Esophagus muscularis mucosa (tissue), 4 donors: Measurements from ENCODE around the gene OAF. TPM values are rescaled to one million over a fixed set of nuclear protein-coding genes. Genes with fewer than 3 reads are reported as not detected.
"Not testable (repeated sequence)": the region's sequence is repeated elsewhere in the genome, so short reads cannot be mapped to it uniquely, and the experiment has no call there.

Experiments used
- DNase-seq: peaks from one replicate; pipeline ENCODE4 v3.0.0-alpha.2; 2017; ENCODE audit errors: extremely low spot score
- H3K27ac ChIP-seq, 4 donors: fragments of 200-600 bp; sonication (generic); replicated peaks in 1 of 4; 1 replicate in 3 of 4; 2 replicates in 1 of 4; pipeline ENCODE4 v1.5.1; 2016 to 2019; ENCODE audit warnings: mild to moderate bottlenecking in 1 of 4
- H3K27me3 ChIP-seq, 4 donors: fragments of 200-600 bp; sonication (generic); one replicate each; pipeline versions ENCODE4 v1.5.1 to v1.6.0; 2016 to 2019
- H3K36me3 ChIP-seq, 4 donors: fragments of 200-600 bp; sonication (generic); one replicate each; pipeline ENCODE4 v1.5.1; 2016 to 2019
- H3K4me1 ChIP-seq, 4 donors: fragments of 200-600 bp; sonication (generic); one replicate each; pipeline ENCODE4 v1.5.1; 2016 to 2019
- H3K4me3 ChIP-seq, 4 donors: fragments of 200-600 bp; sonication (generic); 1 replicate in 2 of 4; 2 replicates in 2 of 4; pipeline ENCODE4 v1.5.1; 2016 to 2019; ENCODE audit warnings: mild to moderate bottlenecking in 4 of 4, moderate library complexity in 1 of 4
- H3K9me3 ChIP-seq, 4 donors: fragments of 200-600 bp; sonication (generic); 1 replicate in 3 of 4; 2 replicates in 1 of 4; pipeline ENCODE4 v1.5.1; 2016 to 2019
- EP300 ChIP-seq: sonication (generic); formaldehyde crosslinking; IDR thresholded peaks from one replicate; pipeline ENCODE4 v1.6.1; 2017; ENCODE audit warnings: antibody characterized with exemption
- POLR2A ChIP-seq: fragments of 450-650 bp; IDR thresholded peaks from one replicate; pipeline ENCODE4 v1.6.1; 2017; ENCODE audit warnings: antibody characterized with exemption, moderate library complexity, mild to moderate bottlenecking, low read depth
- POLR2AphosphoS5 ChIP-seq, 2 donors: sonication (generic); formaldehyde crosslinking; IDR thresholded peaks; one replicate each; pipeline ENCODE4 v1.6.1; 2017; ENCODE audit warnings: antibody characterized with exemption in 2 of 2
- WGBS: methylation state at CpG from one replicate; pipeline ENCODE4 v1.1.5; 2018; 5-methylcytosine and 5-hydroxymethylcytosine counted together
- intact Hi-C: fragments of 100-400 bp; cut with DNase I; formaldehyde crosslinking; loops from one replicate; pipeline ENCODE4 v1.15.1; 2023
- total RNA-seq, 4 donors: library from RNA; depleted of rRNA; stranded (reverse); fragments of >200 nt; gene quantifications; one replicate each; pipeline versions ENCODE4 v1.1.0 to v1.2.1, GENCODE V29; 2016
- TF ChIP-seq, protein P1 (sequence below), 3 experiments: fragments of 200-600 bp in 2 of 3; fragments of 450-650 bp in 1 of 3; sonication (generic) in 2 of 3; IDR thresholded peaks; one replicate each; pipeline ENCODE4 v1.5.1; 2017 to 2019; ENCODE audit warnings: antibody characterized with exemption in 3 of 3, mild to moderate bottlenecking in 2 of 3, moderate library complexity in 1 of 3

OAF gene
- total RNA-seq, 4 donors from 2014 or later: 30.7 to 66.1 (median 58.1) TPM

DNA sequence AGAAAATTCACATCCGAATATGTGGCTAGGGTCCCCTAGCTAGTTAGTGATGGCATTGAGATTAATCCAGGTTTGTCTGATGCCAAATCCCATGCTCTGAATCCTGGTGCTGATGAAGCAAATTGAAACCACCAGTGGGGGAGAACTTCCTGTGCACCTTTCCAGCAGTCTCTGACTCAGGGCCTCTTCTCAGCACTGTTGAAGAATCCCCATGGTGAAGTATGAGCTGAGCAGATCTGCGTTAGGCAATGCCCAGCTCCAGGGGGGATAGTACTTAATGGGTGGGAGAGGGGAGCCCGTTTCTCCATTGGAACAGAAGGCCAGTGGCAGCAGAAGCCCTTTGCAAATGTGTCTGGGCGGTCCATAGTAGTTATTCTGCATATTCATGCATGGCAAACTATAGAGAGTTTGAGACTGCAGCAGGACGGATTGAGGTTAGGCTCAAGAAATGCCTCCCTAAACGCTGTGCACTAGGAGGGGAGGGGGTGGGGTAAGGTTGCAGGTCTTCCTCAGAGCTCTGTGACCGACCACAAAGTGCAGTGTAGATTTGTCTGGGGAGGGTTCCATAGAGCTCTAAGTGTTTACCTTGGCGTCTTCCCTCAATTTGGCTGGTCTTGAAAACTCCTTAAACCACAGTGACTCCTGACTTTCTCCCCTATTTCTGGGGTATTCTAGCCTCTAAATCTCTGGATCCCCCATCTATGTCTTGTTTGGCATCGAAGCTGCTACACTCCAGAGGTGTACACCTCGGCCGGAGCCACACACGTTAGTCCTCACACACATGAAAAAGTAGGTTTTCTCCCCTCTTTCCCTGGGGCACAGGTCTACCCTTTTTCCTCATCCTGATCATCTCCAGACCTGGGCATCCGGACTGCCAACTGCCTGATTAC is 33.9 kb downstream of the OAF start:
- peaks cover 0 to 77% (median 23%) of the 10 kb centered on the region in 4 donors for H3K27me3 ChIP-seq
- H3K27ac ChIP-seq: no peak overlapping the region

DNA sequence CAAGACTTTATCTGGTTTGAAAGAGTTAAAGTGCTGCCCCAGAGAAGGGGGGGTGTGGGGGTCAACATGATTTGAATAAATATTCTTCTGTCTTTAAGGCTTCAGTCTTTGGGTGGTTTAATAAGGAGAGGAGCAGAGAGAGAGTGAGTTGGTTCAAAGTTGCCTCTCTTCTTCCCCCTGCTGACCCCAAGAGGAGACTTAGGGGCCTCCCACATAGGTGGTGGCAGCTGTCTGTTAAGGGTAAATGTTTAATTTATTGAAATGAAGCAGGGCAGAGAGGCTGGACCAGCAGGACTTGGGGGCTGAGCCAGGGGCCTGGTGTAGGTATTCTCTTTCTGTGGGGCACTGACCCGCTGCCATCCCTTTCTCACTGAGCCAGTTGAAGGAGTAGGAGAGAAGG is 34.6 kb downstream of the OAF start:
- no peak overlapping the region for H3K27ac ChIP-seq
- H3K27me3 ChIP-seq: peaks cover 0 to 75% (median 15%) of the 10 kb centered on the region in 4 donors
- intact Hi-C loops: no loop called here
- DNase-seq: no peak
- TF ChIP-seq POLR2AphosphoS5 (IDR thresholded peaks at IDR 0.05): no peak
- no peak for TF ChIP-seq EP300
- TF ChIP-seq POLR2A: no peak
- no peaks in the 10 kb centered on the region for H3K9me3 ChIP-seq
- peaks cover 0 to under 1% (median under 1%) of the 10 kb centered on the region in 4 donors for H3K4me1 ChIP-seq
- H3K4me3 ChIP-seq: no peak overlapping the region
- 90% methylated on average over 1 of the region's 1 CpG for WGBS
- H3K36me3 ChIP-seq: no peaks in the 10 kb centered on the region

More for the DNA sequence above, 33.9 kb downstream of the OAF start:
- Histone ChIP-seq H3K4me3 (no peak overlapping the region), H3K9me3 (no peaks in the 10 kb centered on the region), H3K36me3 (no peaks in the 10 kb centered on the region), H3K4me1 (peaks cover 0 to 8% (median 7%) of the 10 kb centered on the region in 4 donors)
- intact Hi-C loops: no loop called here
- no peak for DNase-seq
- WGBS: 64% methylated on average over 12 of the region's 13 CpGs
- TF ChIP-seq, protein P1, sequence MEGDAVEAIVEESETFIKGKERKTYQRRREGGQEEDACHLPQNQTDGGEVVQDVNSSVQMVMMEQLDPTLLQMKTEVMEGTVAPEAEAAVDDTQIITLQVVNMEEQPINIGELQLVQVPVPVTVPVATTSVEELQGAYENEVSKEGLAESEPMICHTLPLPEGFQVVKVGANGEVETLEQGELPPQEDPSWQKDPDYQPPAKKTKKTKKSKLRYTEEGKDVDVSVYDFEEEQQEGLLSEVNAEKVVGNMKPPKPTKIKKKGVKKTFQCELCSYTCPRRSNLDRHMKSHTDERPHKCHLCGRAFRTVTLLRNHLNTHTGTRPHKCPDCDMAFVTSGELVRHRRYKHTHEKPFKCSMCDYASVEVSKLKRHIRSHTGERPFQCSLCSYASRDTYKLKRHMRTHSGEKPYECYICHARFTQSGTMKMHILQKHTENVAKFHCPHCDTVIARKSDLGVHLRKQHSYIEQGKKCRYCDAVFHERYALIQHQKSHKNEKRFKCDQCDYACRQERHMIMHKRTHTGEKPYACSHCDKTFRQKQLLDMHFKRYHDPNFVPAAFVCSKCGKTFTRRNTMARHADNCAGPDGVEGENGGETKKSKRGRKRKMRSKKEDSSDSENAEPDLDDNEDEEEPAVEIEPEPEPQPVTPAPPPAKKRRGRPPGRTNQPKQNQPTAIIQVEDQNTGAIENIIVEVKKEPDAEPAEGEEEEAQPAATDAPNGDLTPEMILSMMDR (IDR thresholded peaks at IDR 0.05): no peak
- TF ChIP-seq POLR2AphosphoS5 (IDR thresholded peaks at IDR 0.05): no peak

DNA sequence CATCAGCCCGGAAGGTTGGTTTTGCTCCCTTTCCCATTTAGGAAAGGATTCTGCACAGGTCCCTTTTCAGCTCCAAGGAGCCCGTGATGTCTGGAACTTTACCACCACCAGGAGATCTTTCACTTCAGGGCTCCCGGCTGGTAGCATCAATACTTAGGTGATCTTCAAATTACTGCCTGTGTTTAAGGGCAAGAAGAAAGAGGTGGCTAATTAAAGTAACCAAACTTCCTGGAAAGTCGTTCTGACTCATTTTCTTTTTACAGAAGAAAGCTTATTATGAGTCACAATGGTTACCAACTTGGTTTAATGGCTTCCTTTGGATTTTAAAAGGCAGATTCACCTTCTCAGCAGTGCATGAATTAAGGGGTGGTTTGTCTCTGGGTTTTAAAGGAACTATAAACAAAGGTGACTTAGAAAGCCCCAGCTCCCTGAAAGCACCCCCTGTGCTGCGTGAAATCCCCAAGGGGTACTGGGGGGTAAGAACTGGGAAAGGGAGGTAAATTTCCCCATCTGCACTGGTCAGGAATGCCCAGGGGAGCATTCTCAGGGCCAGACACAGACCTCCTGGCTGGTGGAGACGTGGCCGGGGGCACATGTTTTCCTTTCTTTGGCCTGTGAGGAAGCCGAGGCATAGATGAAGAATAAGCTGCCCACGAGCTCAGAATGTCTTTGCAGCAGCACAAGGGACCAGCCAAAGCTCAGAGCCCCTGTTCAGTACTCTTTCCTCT is 37.9 kb downstream of the OAF start:
- H3K36me3 ChIP-seq: no peaks in the 10 kb centered on the region
- no peaks in the 10 kb centered on the region for H3K9me3 ChIP-seq
- no peak for DNase-seq
- H3K4me3 ChIP-seq: no peak overlapping the region
- peaks cover 0 to 73% (median 4%) of the 10 kb centered on the region in 4 donors for H3K27me3 ChIP-seq
- peaks cover 0 to 3% (median 0%) of the 10 kb centered on the region in 4 donors for H3K4me1 ChIP-seq
- TF ChIP-seq POLR2AphosphoS5 (IDR thresholded peaks at IDR 0.05) (no peak), POLR2A (no peak), EP300 (no peak)
- TF ChIP-seq, protein P1 (IDR thresholded peaks at IDR 0.05): no peak
- H3K27ac ChIP-seq: no peak overlapping the region
- intact Hi-C loops: no loop called here
- 46% methylated on average over 9 of the region's 9 CpGs for WGBS

DNA sequence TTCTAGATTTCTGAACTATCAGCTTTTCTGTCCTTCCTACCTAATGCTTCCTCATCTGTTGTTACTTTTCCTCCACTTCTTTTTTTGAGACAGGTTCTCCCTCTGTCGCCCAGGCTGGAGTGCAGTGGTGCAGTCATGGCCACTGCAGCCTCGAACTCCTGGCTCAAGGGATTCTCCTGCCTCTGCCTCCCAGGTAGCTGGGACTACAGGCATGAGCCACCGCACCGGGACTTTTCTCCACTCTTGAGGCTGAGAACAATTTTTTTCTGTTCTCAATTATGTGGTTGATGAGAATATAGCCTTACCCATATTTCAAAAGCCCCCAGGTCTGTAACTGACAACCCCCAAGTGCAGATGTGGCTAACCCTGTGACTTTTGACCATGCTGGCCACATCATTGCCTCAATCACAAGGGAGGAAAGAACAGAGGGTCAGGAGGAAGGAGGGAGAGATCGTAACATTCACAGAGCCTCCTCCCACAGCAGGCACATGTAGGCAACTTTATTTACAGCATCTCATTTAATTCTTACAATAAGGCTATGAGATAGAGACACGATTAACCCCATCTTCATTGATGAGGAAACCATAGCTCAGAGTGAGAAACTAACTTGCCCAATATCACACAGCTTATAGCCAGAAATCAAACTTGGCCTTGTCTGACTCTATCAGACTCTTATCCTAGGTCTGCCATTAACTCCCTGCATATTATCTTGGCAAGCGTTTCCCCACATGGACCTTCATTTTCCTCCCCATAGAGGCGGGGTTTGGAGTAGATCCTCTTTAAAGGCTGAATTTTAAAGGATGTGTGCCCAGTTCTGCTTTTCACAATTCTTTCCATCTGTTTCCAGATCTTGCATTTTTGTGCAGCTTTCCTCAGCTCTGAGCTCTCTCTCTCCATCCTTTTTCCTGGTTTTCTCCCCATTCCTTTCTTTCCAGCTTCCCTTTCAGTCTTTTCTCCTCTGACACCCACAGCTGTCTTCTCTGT is 38.7 kb downstream of the OAF start:
- Histone ChIP-seq H3K9me3 (no peaks in the 10 kb centered on the region), H3K4me3 (no peak overlapping the region), H3K36me3 (no peaks in the 10 kb centered on the region), H3K4me1 (peaks cover 0 to 3% (median 0%) of the 10 kb centered on the region in 4 donors), H3K27me3 (peaks cover 0 to 76% (median 8%) of the 10 kb centered on the region in 4 donors), H3K27ac (no peak overlapping the region)
- intact Hi-C loops: no loop called here
- WGBS: 82% methylated on average over 8 of the region's 8 CpGs
- TF ChIP-seq, protein P1 (IDR thresholded peaks at IDR 0.05): no peak
- no peak for TF ChIP-seq POLR2A
- no peak for TF ChIP-seq POLR2AphosphoS5 (IDR thresholded peaks at IDR 0.05)
- DNase-seq: no peak

DNA sequence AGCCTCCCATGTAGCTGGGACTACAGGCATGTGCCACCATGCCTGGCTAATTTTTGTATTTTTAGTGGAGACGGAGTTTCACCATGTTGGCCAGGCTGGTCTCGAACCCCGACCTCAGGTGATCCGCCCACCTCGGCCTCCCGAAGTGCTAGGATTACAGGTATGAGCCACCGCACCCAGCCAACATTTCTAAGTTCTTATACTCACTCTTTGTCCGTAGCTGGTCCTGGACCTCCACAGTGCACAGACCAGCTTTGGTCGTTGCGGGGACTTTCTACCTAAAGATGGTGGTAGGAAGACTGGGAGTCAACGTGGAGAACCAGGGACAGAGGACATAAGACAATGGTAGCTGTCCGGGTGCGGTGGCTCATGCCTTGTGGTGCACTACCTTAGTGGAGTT is 42.5 kb downstream of the OAF start:
- H3K36me3 ChIP-seq, H3K27ac ChIP-seq, intact Hi-C loops, H3K4me1 ChIP-seq, DNase-seq, H3K9me3 ChIP-seq, H3K4me3 ChIP-seq: not testable (repeated sequence)
- 85% methylated on average over 11 of the region's 13 CpGs for WGBS
- peaks cover 0 to 92% (median 10%) of the 10 kb centered on the region in 4 donors for H3K27me3 ChIP-seq
